Germinal center (tissue), 1 donor: Measurements from ENCODE around the gene SHB.
"Not testable (repeated sequence)": the region's sequence is repeated elsewhere in the genome, so short reads cannot be mapped to it uniquely, and the experiment has no call there.

Experiments
- DNase-seq: peaks from one replicate; pipeline ENCODE4 v3.0.0; 2012; ENCODE audit warnings: mixed read lengths, low spot score

The SHB gene

GRCh38 chr9:37918665-37919170, 150.3 kb downstream of the SHB start:
- DNase-seq = no peak

GRCh38 chr9:37917801-37918664, 151.0 kb downstream of the SHB start:
- no peak for DNase-seq

GRCh38 chr9:37917313-37917731, 151.7 kb downstream of the SHB start:
- DNase-seq = no peak

- no peak for DNase-seq
Measured at GRCh38 chr9:37916471-37917312, 152.3 kb downstream of the SHB start.

- no peak for DNase-seq
Measured at GRCh38 chr9:37915911-37916470, 153.0 kb downstream of the SHB start.

- no peak for DNase-seq
Measured at GRCh38 chr9:37914701-37915358, 154.2 kb downstream of the SHB start.

- no peak for DNase-seq
Measured at GRCh38 chr9:37914154-37914551, 154.9 kb downstream of the SHB start.

GRCh38 chr9:37913480-37914153, 155.4 kb downstream of the SHB start:
- peak; percentile 80 for DNase-seq

GRCh38 chr9:37911271-37911681, 157.8 kb downstream of the SHB start:
- no peak for DNase-seq

- DNase-seq = no peak
Measured at GRCh38 chr9:37910271-37910670, 158.8 kb downstream of the SHB start.

- DNase-seq = not testable (repeated sequence)
Measured at GRCh38 chr9:37909836-37910235, 159.2 kb downstream of the SHB start.

- DNase-seq = no peak
Measured at GRCh38 chr9:37909326-37909725, 159.7 kb downstream of the SHB start.

GRCh38 chr9:37908698-37909186, 160.3 kb downstream of the SHB start:
- DNase-seq = no peak

- DNase-seq = no peak
Measured at GRCh38 chr9:37908283-37908682, 160.7 kb downstream of the SHB start.

GRCh38 chr9:37906312-37907239, 162.5 kb downstream of the SHB start:
- no peak for DNase-seq

GRCh38 chr9:37905776-37906175, 163.3 kb downstream of the SHB start:
- no peak for DNase-seq

- DNase-seq = no peak
Measured at GRCh38 chr9:37905131-37905505, 163.9 kb downstream of the SHB start.

GRCh38 chr9:37904445-37905130, 164.4 kb downstream of the SHB start:
- no peak for DNase-seq

GRCh38 chr9:37903647-37904444, 165.2 kb downstream of the SHB start, which contains the start of gene SLC25A51:
Gene SLC25A51, minus strand, starts transcription at chr9:37904127. Its CDS starts 15,577 bp downstream, at chr9:37888550.
- peak; percentile 97 for DNase-seq
